Omental fat pad (tissue), 4 donors: ENCODE measurements around the gene ADGRB3. TPM values are rescaled to one million over a fixed set of nuclear protein-coding genes. Genes with fewer than 3 reads are reported as not detected.

Experiments
- ATAC-seq: fragments of 150-250 bp; one replicate; pipeline ENCODE4 v1.9.1; 2016; ENCODE audit warnings: mild to moderate bottlenecking, moderate library complexity; ENCODE audit not compliant: low FRiP score
- DNase-seq: peaks from one replicate; pipeline ENCODE4 v3.0.0-alpha.2; 2019; ENCODE audit warnings: low spot score
- CTCF ChIP-seq, 3 donors: fragments of 450-650 bp; IDR thresholded peaks; one replicate each; pipeline ENCODE4 v1.5.1; 2016 to 2017; ENCODE audit warnings: antibody characterized with exemption in 3 of 3, mild to moderate bottlenecking in 3 of 3, moderate library complexity in 2 of 3
- total RNA-seq, 4 donors: library from RNA; depleted of rRNA; stranded (reverse); fragments of >200 nt; gene quantifications; one replicate each; pipeline ENCODE4 v1.1.0, GENCODE V29; 2016

ADGRB3 gene
- total RNA-seq, 4 donors from 2014 or later = 0.84 to 4.4 (median 1.9) TPM

GRCh38 chr6:69293471-69293870 lies 658.4 kb downstream of the ADGRB3 start:
- DNase-seq = no peak
- ATAC-seq = no peak
- no peak for TF ChIP-seq CTCF (IDR thresholded peaks at IDR 0.05)

GRCh38 chr6:69294407-69294806 lies 659.3 kb downstream of the ADGRB3 start:
- no peak for ATAC-seq
- no peak for TF ChIP-seq CTCF (IDR thresholded peaks at IDR 0.05)
- no peak for DNase-seq

- DNase-seq = no peak
- no peak for ATAC-seq
- no peak for TF ChIP-seq CTCF (IDR thresholded peaks at IDR 0.05)
Measured at GRCh38 chr6:69294862-69295261, 659.8 kb downstream of the ADGRB3 start.

- no peak for DNase-seq
Measured at GRCh38 chr6:69303382-69303781, 668.3 kb downstream of the ADGRB3 start.

GRCh38 chr6:69305456-69305855 lies 670.4 kb downstream of the ADGRB3 start:
- ATAC-seq = no peak
- no peak for TF ChIP-seq CTCF (IDR thresholded peaks at IDR 0.05)

More at GRCh38 chr6:69303382-69303781, 668.3 kb downstream of the ADGRB3 start:
- ATAC-seq = no peak
- no peak for TF ChIP-seq CTCF (IDR thresholded peaks at IDR 0.05)

GRCh38 chr6:69308584-69308983 lies 673.5 kb downstream of the ADGRB3 start:
- no peak for TF ChIP-seq CTCF (IDR thresholded peaks at IDR 0.05)
- DNase-seq = no peak
- no peak for ATAC-seq

More at GRCh38 chr6:69305456-69305855, 670.4 kb downstream of the ADGRB3 start:
- no peak for DNase-seq

GRCh38 chr6:69311888-69312287 lies 676.8 kb downstream of the ADGRB3 start:
- ATAC-seq (no peak), DNase-seq (no peak)
- TF ChIP-seq CTCF (IDR thresholded peaks at IDR 0.05) = no peak
